MM.1S (cell line): ENCODE measurements around the gene RTF1.

Source experiments
- DNase-seq: peaks from one replicate; pipeline ENCODE4 v3.0.0-alpha.2; 2015
- H2AFZ ChIP-seq: fragments of 300-600 bp; sonication (generic); 2 replicates; pipeline ENCODE4 v1.6.0; 2016; ENCODE audit warnings: antibody characterized with exemption, low read length
- H3F3A ChIP-seq: fragments of 300-600 bp; sonication (generic); 2 replicates; pipeline ENCODE4 v1.6.1; 2016; ENCODE audit warnings: mild to moderate bottlenecking, antibody characterized with exemption, low read length, moderate library complexity, mixed read lengths; ENCODE audit not compliant: insufficient read depth
- H3K27ac ChIP-seq: fragments of 300-600 bp; sonication (generic); 2 replicates; pipeline ENCODE4 v1.5.1; 2016; ENCODE audit warnings: mild to moderate bottlenecking, low read length
- H3K27me3 ChIP-seq: fragments of 300-600 bp; sonication (generic); replicated peaks from 2 replicates; pipeline ENCODE4 v1.6.0; 2016; ENCODE audit warnings: low read length; ENCODE audit not compliant: insufficient read depth
- H3K36me3 ChIP-seq: fragments of 300-600 bp; sonication (generic); replicated peaks from 2 replicates; pipeline ENCODE4 v1.6.1; 2016; ENCODE audit warnings: mild to moderate bottlenecking, low read length, mixed read lengths; ENCODE audit not compliant: insufficient read depth
- H3K4me1 ChIP-seq: fragments of 300-600 bp; sonication (generic); 2 replicates; pipeline ENCODE4 v1.6.1; 2016; ENCODE audit warnings: low read length, mixed read lengths
- H3K4me2 ChIP-seq: fragments of 300-600 bp; sonication (generic); 2 replicates; pipeline ENCODE4 v1.6.0; 2016; ENCODE audit warnings: low read depth, low read length
- H3K4me3 ChIP-seq: fragments of 300-600 bp; sonication (generic); 2 replicates; pipeline ENCODE4 v1.5.1; 2016; ENCODE audit warnings: low read length, mixed read lengths
- H3K79me2 ChIP-seq: fragments of 300-600 bp; sonication (generic); 2 replicates; pipeline ENCODE4 v1.6.1; 2016; ENCODE audit warnings: mixed run types, low read length, mixed read lengths
- H3K9ac ChIP-seq: fragments of 300-600 bp; sonication (generic); 2 replicates; pipeline ENCODE4 v1.6.1; 2016; ENCODE audit warnings: low read length, mixed read lengths
- H3K9me2 ChIP-seq: fragments of 300-600 bp; sonication (generic); replicated peaks from 2 replicates; pipeline ENCODE4 v1.6.1; 2016; ENCODE audit warnings: mild to moderate bottlenecking, low read length, mixed read lengths; ENCODE audit not compliant: insufficient read depth
- H3K9me3 ChIP-seq: fragments of 300-600 bp; sonication (generic); replicated peaks from 2 replicates; pipeline ENCODE4 v1.6.1; 2016; ENCODE audit warnings: mild to moderate bottlenecking, low read length, mixed read lengths; ENCODE audit not compliant: insufficient read depth
- H4K20me1 ChIP-seq: fragments of 300-600 bp; sonication (generic); 2 replicates; pipeline ENCODE4 v1.6.1; 2016; ENCODE audit warnings: mild to moderate bottlenecking, low read length, moderate library complexity, mixed read lengths; ENCODE audit not compliant: insufficient read depth
- EZH2 ChIP-seq: fragments of 300-600 bp; sonication (generic); optimal IDR thresholded peaks from 2 replicates; pipeline ENCODE3; 2017; ENCODE audit warnings: low read depth, mild to moderate bottlenecking, antibody characterized with exemption, low read length, mixed read lengths
- EZH2phosphoT487 ChIP-seq: fragments of 300-600 bp; sonication (generic); IDR thresholded peaks from 2 replicates; pipeline ENCODE4 v1.6.1; 2018; ENCODE audit warnings: antibody characterized with exemption, low read length
- TF ChIP-seq, protein P1 (sequence below): fragments of 300-600 bp; sonication (generic); IDR thresholded peaks from 2 replicates; pipeline ENCODE4 v1.5.1; 2016; ENCODE audit warnings: antibody characterized with exemption, low read length, mixed read lengths

The RTF1 gene

DNA sequence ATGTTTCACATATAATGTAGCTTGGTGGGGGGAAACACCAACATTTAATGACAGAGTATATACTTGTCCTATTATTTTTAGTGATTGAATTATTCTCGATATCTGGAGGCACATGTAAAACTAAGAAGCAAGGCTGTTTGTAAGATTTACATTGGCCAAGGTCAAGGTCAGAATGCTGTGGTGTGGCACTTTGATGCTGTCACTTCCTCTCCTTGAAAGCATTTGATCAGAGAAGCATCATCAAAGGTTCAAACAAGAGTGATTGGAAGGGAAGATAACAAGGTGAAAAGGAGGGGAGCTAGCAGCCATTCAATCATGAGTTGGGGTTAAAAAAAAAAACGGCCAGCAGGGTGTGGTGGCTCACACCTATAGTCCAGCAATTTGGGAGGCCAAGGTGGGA is 26.4 kb downstream of the RTF1 start:
- no peak overlapping the region for H3K4me3 ChIP-seq
- no peaks in the 10 kb centered on the region for H3K4me1 ChIP-seq
- no peaks in the 10 kb centered on the region for H3K9me3 ChIP-seq
- H3K27ac ChIP-seq: no peak overlapping the region
- no peaks in the 10 kb centered on the region for H3K27me3 ChIP-seq
- H3K36me3 ChIP-seq: no peaks in the 10 kb centered on the region
- TF ChIP-seq, protein P1, sequence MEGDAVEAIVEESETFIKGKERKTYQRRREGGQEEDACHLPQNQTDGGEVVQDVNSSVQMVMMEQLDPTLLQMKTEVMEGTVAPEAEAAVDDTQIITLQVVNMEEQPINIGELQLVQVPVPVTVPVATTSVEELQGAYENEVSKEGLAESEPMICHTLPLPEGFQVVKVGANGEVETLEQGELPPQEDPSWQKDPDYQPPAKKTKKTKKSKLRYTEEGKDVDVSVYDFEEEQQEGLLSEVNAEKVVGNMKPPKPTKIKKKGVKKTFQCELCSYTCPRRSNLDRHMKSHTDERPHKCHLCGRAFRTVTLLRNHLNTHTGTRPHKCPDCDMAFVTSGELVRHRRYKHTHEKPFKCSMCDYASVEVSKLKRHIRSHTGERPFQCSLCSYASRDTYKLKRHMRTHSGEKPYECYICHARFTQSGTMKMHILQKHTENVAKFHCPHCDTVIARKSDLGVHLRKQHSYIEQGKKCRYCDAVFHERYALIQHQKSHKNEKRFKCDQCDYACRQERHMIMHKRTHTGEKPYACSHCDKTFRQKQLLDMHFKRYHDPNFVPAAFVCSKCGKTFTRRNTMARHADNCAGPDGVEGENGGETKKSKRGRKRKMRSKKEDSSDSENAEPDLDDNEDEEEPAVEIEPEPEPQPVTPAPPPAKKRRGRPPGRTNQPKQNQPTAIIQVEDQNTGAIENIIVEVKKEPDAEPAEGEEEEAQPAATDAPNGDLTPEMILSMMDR: no peak
- no peak for TF ChIP-seq EZH2
- no peak for TF ChIP-seq EZH2phosphoT487
- no peak for DNase-seq
- H3F3A ChIP-seq: no peaks in the 10 kb centered on the region
- no peaks in the 10 kb centered on the region for H3K9me2 ChIP-seq
- H3K4me2 ChIP-seq: no peak overlapping the region
- H4K20me1 ChIP-seq: no peaks in the 10 kb centered on the region
- peaks cover 35% of the 10 kb centered on the region for H3K79me2 ChIP-seq
- H2AFZ ChIP-seq: no peak overlapping the region
- no peak overlapping the region for H3K9ac ChIP-seq

DNA sequence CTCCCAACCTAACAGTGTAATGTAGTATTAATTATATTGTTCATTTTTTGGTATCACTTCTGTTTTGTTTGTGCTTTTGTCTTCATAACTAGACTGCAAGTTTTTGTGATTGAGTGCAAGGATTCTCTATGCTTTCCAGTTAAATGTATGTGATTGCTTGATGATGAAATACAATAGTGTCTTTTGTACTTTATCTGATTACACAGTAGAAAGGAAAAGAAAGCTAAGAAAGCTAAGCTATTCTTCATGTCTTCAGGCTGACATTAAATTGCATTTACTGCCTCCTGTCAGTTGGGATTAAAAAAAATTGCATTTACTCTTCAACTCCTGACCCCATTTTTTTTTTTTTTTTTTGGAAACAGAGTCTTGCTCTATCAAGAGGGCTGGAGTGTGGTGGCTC is 28.5 kb downstream of the RTF1 start:
- Histone ChIP-seq H3K4me2 (no peak overlapping the region), H4K20me1 (no peaks in the 10 kb centered on the region), H3K9me3 (no peaks in the 10 kb centered on the region), H3K36me3 (no peaks in the 10 kb centered on the region), H3F3A (no peaks in the 10 kb centered on the region), H2AFZ (no peak overlapping the region), H3K4me1 (no peaks in the 10 kb centered on the region), H3K4me3 (no peak overlapping the region), H3K79me2 (peaks cover 39% of the 10 kb centered on the region), H3K27me3 (no peaks in the 10 kb centered on the region), H3K9me2 (no peaks in the 10 kb centered on the region), H3K27ac (no peak overlapping the region), H3K9ac (no peak overlapping the region)
- TF ChIP-seq EZH2phosphoT487: no peak
- no peak for TF ChIP-seq EZH2
- TF ChIP-seq, protein P1: no peak
- no peak for DNase-seq

DNA sequence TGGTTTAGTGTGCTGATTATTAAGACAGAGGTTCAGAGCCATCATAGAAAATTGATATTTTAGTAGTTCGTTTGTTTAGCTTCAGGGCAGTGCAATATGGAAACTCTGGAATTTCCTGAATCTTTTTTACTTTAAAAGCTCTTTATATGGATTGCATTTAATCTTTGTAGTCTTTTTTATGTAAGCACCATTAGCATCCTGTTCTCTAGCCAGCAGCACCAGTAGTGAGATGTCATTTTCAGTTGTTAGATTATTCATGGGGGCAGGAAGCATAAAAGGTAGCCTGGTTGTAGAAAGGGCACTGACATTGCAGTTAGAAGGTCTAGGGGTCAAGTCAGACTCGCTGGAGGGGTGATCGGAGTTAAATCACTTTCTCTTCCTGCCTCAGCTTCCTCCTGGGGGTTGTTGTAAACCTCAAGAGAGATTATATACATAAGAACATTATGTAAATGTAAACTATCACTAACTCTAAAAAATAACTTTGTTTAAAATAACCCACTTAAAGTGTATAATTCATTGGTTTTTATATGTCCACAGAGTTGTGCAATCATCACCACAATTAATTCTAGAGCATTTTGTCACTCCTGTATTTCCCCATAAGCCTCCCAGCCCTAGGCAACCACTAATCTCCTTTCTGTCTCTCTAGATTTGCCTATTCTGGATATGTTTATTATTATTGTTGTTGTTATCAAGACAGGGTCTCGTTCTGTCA is 45.3 kb downstream of the RTF1 start:
- H4K20me1 ChIP-seq: no peaks in the 10 kb centered on the region
- no peak for DNase-seq

More for the DNA sequence above, 45.3 kb downstream of the RTF1 start:
- Histone ChIP-seq H3K27ac (no peak overlapping the region), H3K79me2 (peaks cover 17% of the 10 kb centered on the region), H2AFZ (no peak overlapping the region), H3K9me2 (no peaks in the 10 kb centered on the region), H3K4me3 (no peak overlapping the region), H3K4me2 (no peak overlapping the region), H3F3A (no peaks in the 10 kb centered on the region), H3K9me3 (no peaks in the 10 kb centered on the region), H3K36me3 (no peaks in the 10 kb centered on the region; the same call in 1 of the 2 replicates), H3K27me3 (no peaks in the 10 kb centered on the region), H3K9ac (no peak overlapping the region), H3K4me1 (no peaks in the 10 kb centered on the region)
- no peak for TF ChIP-seq EZH2
- TF ChIP-seq, protein P1: no peak
- no peak for TF ChIP-seq EZH2phosphoT487
